Measurements from ENCODE around the gene HOXB13.

- TF ChIP-seq CTCF (IDR thresholded peaks at IDR 0.05) (no peak), POLR2A (IDR thresholded peaks at IDR 0.05; ENCODE audit: low read depth) (no peak), POLR2AphosphoS5 (IDR thresholded peaks at IDR 0.05) (no peak), EP300 (IDR thresholded peaks at IDR 0.05) (no peak)
Measured at GRCh38 chr17:48730240-48730550, 1.6 kb upstream of the HOXB13 start.

Data from esophagus muscularis mucosa (tissue), 4 donors.